GM06990 (cell line): ENCODE results near the gene ENOX1.

ENCODE experiments used
- DNase-seq: peaks from one replicate; pipeline ENCODE4 v3.0.0-alpha.2; 2011; ENCODE audit not compliant: insufficient read length; ENCODE audit errors: extremely low read depth
- H3K27me3 ChIP-seq: replicated peaks from 2 replicates; pipeline ENCODE4 v1.6.0; 2011; ENCODE audit warnings: low read length; ENCODE audit not compliant: control insufficient read depth, insufficient read depth
- H3K36me3 ChIP-seq: 2 replicates; pipeline ENCODE4 v1.5.1; 2011; ENCODE audit warnings: low read length; ENCODE audit not compliant: control insufficient read depth, insufficient read depth
- H3K4me3 ChIP-seq: replicated peaks from 2 replicates; pipeline ENCODE4 v1.5.1; 2011; ENCODE audit warnings: low read depth, mild to moderate bottlenecking, control low read depth, low read length
- TF ChIP-seq, protein P1 (sequence below): IDR thresholded peaks from 2 replicates; pipeline ENCODE4 v1.5.1; 2011; ENCODE audit warnings: low read length, control low read depth, mild to moderate bottlenecking, inconsistent platforms; ENCODE audit not compliant: insufficient read depth, poor library complexity, severe bottlenecking

The ENOX1 gene

DNA sequence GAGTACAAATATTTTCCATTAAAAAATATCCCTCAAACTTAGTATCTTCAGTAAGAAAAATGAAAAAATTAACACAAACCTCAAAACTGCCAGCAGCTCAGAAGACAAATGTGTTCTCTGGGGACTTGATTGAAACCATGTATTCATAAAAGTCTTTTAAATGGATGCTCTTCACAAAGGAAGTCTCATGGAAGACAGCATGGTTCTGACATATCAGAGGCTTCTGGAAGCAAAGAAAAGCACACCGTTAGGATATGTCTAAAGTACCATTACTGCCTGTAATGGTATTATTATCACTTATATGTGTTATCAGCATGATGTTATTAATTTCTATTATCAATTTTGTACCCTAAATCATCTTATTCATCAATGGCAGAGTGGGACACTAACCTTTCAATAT lies 302.8 kb downstream of the ENOX1 start:
- Histone ChIP-seq H3K4me3 (no peak overlapping the region), H3K27me3 (no peaks in the 10 kb centered on the region), H3K36me3 (no peaks in the 10 kb centered on the region)
- TF ChIP-seq, protein P1, sequence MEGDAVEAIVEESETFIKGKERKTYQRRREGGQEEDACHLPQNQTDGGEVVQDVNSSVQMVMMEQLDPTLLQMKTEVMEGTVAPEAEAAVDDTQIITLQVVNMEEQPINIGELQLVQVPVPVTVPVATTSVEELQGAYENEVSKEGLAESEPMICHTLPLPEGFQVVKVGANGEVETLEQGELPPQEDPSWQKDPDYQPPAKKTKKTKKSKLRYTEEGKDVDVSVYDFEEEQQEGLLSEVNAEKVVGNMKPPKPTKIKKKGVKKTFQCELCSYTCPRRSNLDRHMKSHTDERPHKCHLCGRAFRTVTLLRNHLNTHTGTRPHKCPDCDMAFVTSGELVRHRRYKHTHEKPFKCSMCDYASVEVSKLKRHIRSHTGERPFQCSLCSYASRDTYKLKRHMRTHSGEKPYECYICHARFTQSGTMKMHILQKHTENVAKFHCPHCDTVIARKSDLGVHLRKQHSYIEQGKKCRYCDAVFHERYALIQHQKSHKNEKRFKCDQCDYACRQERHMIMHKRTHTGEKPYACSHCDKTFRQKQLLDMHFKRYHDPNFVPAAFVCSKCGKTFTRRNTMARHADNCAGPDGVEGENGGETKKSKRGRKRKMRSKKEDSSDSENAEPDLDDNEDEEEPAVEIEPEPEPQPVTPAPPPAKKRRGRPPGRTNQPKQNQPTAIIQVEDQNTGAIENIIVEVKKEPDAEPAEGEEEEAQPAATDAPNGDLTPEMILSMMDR: no peak
- DNase-seq: no peak

DNA sequence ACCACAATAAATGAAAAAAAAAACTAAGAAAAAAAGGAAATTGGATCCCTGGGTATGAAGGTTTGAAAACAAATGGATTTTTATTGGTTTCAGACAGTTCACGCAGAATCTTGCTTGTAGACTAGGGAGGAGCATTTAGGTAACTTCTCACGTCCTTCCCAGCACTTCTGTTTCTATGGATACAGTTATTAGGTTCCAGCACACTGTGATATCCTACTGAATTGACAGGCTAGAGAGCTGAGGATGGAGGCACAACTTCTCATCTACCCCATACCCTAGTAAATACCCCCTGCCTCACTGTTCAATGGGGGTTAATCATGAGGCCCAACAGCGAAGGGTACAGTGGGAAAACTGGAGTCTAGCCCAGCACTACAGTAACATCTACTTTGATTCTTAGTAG lies 304.1 kb downstream of the ENOX1 start:
- Histone ChIP-seq H3K4me3 (no peak overlapping the region), H3K27me3 (no peaks in the 10 kb centered on the region), H3K36me3 (no peaks in the 10 kb centered on the region)
- TF ChIP-seq, protein P1: no peak
- no peak for DNase-seq

DNA sequence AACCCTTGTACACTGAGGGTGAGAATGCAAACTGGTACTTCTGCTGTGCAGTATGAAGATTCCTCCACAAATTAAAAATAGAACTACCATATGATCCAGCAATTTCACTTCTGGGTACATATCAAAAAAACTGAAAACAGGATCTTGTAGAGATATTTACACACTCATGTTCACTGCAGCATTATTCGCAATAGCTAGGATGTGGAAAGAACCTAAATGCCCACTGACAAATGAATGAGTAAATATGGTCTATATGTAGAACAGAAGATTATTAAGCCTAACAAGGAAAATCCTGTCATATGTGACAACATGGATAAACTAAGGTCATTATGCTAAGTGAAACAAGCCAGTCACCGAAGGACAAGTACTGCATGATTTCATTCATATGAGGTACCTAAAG lies 304.7 kb downstream of the ENOX1 start:
- H3K36me3 ChIP-seq: no peaks in the 10 kb centered on the region
- TF ChIP-seq, protein P1: no peak
- no peaks in the 10 kb centered on the region for H3K27me3 ChIP-seq
- H3K4me3 ChIP-seq: no peak overlapping the region
- DNase-seq: no peak

DNA sequence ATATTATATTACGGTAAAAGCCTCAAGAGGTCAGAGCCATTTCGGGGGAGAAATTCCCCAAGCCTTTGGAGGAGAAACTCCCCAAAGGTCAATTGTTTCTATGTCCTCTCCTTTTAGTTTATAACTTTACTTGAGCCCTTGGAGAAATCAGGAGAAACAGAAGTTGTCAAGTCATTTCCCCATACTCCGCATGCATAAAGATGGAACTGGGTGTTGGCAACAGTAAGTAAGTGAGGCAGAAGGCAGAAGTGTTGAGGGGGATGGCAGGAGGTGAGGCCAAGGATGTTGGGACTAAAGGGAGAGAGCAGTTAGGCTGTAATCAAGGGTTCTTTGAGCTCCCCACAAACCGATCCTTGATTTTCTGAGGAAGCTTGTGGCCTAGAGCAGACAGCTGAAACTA lies 307.9 kb downstream of the ENOX1 start:
- H3K4me3 ChIP-seq: no peak overlapping the region
- TF ChIP-seq, protein P1: no peak
- DNase-seq: no peak
- no peaks in the 10 kb centered on the region for H3K36me3 ChIP-seq
- no peaks in the 10 kb centered on the region for H3K27me3 ChIP-seq

DNA sequence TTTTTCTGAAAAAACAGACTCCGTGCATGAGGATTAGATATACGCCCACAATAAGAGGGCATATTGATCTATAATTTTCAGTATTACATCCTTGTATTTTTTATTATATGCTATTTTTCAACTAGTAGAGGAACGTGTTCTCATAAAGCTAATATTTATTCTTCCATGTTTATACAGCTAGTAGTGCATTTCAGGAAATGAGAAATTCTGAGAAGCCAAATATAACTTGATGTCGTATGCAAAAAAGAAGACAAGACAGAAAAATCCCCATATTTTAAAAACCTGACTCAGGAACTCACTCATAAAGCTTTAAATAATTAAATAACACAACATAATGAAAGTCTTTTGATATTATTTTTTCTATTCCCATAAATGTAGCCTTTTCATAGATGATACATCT lies 308.6 kb downstream of the ENOX1 start:
- Histone ChIP-seq H3K27me3 (no peaks in the 10 kb centered on the region), H3K4me3 (no peak overlapping the region), H3K36me3 (no peaks in the 10 kb centered on the region)
- TF ChIP-seq, protein P1: no peak
- no peak for DNase-seq

DNA sequence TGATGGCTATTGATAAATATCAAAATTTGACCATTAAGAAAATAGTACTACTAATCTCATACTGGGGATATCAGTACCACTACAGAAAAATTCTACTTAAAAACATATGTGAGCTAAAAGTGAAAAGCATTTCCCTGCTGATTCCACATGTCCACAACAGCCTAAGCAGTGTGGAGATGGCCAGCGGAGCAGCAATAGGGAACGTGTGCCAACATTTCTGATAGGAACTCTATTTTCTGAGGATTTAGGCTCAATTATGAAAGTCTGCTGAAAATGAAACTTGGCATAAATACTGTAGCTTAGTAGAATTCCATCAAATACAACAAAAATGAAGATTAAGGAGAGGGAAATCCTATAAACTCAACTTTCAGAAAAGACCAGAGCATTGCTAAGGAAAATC lies 311.6 kb downstream of the ENOX1 start:
- Histone ChIP-seq H3K27me3 (no peaks in the 10 kb centered on the region), H3K36me3 (no peaks in the 10 kb centered on the region), H3K4me3 (no peak overlapping the region)
- TF ChIP-seq, protein P1: no peak
- DNase-seq: no peak
